Measurements from ENCODE around the gene AEBP2. TPM values are rescaled to one million over a fixed set of nuclear protein-coding genes. Genes with fewer than 3 reads are reported as not detected.

The AEBP2 gene
- total RNA-seq, 1 donor from 2014 or later = 36.5 TPM

GRCh38 chr12:19453961-19454360, 14.7 kb downstream of the AEBP2 start:
- peaks cover 58% of the 10 kb centered on the region for H3K4me1 Mint-ChIP-seq (ENCODE audit: low read depth)
- no peak overlapping the region for H3K27ac Mint-ChIP-seq (ENCODE audit: unreplicated experiment)
- peaks cover 2% of the 10 kb centered on the region for H3K36me3 Mint-ChIP-seq (ENCODE audit: low read depth)
- H3K9me3 Mint-ChIP-seq (ENCODE audit: low read depth) = no peaks in the 10 kb centered on the region
- no peaks in the 10 kb centered on the region for H3K27me3 Mint-ChIP-seq (ENCODE audit: low read depth)
- TF ChIP-seq, protein P1, sequence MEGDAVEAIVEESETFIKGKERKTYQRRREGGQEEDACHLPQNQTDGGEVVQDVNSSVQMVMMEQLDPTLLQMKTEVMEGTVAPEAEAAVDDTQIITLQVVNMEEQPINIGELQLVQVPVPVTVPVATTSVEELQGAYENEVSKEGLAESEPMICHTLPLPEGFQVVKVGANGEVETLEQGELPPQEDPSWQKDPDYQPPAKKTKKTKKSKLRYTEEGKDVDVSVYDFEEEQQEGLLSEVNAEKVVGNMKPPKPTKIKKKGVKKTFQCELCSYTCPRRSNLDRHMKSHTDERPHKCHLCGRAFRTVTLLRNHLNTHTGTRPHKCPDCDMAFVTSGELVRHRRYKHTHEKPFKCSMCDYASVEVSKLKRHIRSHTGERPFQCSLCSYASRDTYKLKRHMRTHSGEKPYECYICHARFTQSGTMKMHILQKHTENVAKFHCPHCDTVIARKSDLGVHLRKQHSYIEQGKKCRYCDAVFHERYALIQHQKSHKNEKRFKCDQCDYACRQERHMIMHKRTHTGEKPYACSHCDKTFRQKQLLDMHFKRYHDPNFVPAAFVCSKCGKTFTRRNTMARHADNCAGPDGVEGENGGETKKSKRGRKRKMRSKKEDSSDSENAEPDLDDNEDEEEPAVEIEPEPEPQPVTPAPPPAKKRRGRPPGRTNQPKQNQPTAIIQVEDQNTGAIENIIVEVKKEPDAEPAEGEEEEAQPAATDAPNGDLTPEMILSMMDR (IDR thresholded peaks at IDR 0.05) = no peak
- no peak for DNase-seq (ENCODE audit: low spot score)
- H3K4me3 Mint-ChIP-seq (ENCODE audit: unreplicated experiment) = no peak overlapping the region

DNA sequence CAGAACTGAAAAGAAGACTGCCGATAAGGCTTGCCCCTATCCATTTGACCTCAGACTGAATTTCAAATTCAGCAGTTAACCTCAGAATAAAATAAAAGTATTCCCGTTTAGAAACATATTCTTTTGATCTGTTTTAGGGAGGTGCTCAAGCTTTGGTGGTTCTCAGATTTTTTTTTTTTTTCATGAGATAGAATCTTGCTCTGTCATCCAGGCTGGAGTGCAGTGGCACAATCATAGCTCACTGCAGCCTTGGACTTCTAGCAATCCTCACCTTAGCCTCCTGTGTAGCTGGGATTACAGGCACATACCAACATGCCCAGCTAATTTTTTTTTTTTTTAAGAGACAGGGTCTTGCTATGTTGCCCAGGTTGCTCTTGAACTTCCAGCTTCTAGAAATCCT, 15.5 kb downstream of the AEBP2 start:
- Mint-ChIP-seq H3K36me3 (ENCODE audit: low read depth) (peaks cover 2% of the 10 kb centered on the region), H3K4me1 (ENCODE audit: low read depth) (peaks cover 50% of the 10 kb centered on the region), H3K9me3 (ENCODE audit: low read depth) (no peaks in the 10 kb centered on the region), H3K27ac (ENCODE audit: unreplicated experiment) (no peak overlapping the region), H3K27me3 (ENCODE audit: low read depth) (no peaks in the 10 kb centered on the region), H3K4me3 (ENCODE audit: unreplicated experiment) (no peak overlapping the region)
- no peak for DNase-seq (ENCODE audit: low spot score)
- TF ChIP-seq, protein P1 (IDR thresholded peaks at IDR 0.05) = no peak

DNA sequence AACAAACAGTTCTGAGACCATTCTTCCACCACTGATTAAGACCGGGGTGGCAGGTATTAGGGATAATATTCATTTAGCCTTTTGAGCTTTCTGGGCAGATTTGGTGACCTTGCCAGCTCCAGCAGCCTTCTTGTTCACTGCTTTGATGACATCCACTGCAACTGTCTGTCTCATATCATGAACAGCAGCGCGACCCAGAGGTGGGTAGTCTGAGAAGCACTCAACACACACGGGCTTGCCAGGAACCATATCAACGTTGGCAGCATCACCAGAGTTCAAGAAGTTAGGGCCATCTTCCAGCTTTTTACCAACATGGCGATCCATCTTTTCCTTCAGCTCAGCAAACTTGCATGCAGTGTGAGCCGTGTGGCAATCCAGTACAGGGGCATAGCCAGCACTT, 16.9 kb downstream of the AEBP2 start:
- Mint-ChIP-seq H3K9me3 (ENCODE audit: low read depth) (no peaks in the 10 kb centered on the region), H3K4me3 (ENCODE audit: unreplicated experiment) (no peak overlapping the region), H3K27ac (ENCODE audit: unreplicated experiment) (no peak overlapping the region), H3K27me3 (ENCODE audit: low read depth) (no peaks in the 10 kb centered on the region), H3K4me1 (ENCODE audit: low read depth) (peaks cover 39% of the 10 kb centered on the region), H3K36me3 (ENCODE audit: low read depth) (peaks cover 2% of the 10 kb centered on the region)
- TF ChIP-seq, protein P1 (IDR thresholded peaks at IDR 0.05) = no peak
- no peak for DNase-seq (ENCODE audit: low spot score)

GRCh38 chr12:19457561-19457960, 18.3 kb downstream of the AEBP2 start:
- no peaks in the 10 kb centered on the region for H3K27me3 Mint-ChIP-seq (ENCODE audit: low read depth)
- DNase-seq (ENCODE audit: low spot score) = no peak
- TF ChIP-seq, protein P1 (IDR thresholded peaks at IDR 0.05) = no peak
- no peaks in the 10 kb centered on the region for H3K9me3 Mint-ChIP-seq (ENCODE audit: low read depth)
- peaks cover 36% of the 10 kb centered on the region for H3K4me1 Mint-ChIP-seq (ENCODE audit: low read depth)
- no peak overlapping the region for H3K4me3 Mint-ChIP-seq (ENCODE audit: unreplicated experiment)
- H3K36me3 Mint-ChIP-seq (ENCODE audit: low read depth) = peaks cover 2% of the 10 kb centered on the region
- no peak overlapping the region for H3K27ac Mint-ChIP-seq (ENCODE audit: unreplicated experiment)

DNA sequence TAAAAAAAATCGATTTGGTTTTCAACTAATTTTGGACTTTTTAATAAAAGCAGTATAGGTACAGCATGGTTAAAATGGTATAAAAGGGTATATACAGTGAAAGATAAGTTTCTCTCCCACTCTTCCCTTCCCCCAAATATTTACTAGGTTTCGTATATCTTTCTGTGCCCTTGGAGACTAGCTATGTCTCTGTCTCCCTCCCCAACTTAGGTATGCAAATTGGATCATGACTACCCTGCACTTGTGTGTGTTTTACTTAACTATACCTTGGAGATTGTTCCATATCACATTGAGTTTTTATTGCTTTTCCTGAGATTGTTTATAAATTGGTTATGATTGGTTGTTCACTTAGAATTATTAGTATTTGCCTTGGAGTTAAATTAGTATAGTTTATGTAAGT, 19.4 kb downstream of the AEBP2 start:
- Mint-ChIP-seq H3K36me3 (ENCODE audit: low read depth) (peaks cover 5% of the 10 kb centered on the region), H3K27ac (ENCODE audit: unreplicated experiment) (no peak overlapping the region), H3K9me3 (ENCODE audit: low read depth) (no peaks in the 10 kb centered on the region), H3K4me1 (ENCODE audit: low read depth) (peaks cover 36% of the 10 kb centered on the region), H3K4me3 (ENCODE audit: unreplicated experiment) (no peak overlapping the region), H3K27me3 (ENCODE audit: low read depth) (no peaks in the 10 kb centered on the region)
- TF ChIP-seq, protein P1 (IDR thresholded peaks at IDR 0.05) = no peak
- DNase-seq (ENCODE audit: low spot score) = no peak
